Sigmoid colon (tissue), 7 donors: Measurements from ENCODE around the gene MRPL27. TPM values are rescaled to one million over a fixed set of nuclear protein-coding genes. Genes with fewer than 3 reads are reported as not detected.

Experiments used
- DNase-seq: peaks from one replicate; pipeline ENCODE4 v3.0.0-alpha.2; 2019
- H3K27ac ChIP-seq, 4 donors: fragments of 200-600 bp; sonication (generic); one replicate each; pipeline ENCODE4 v1.5.1; 2016 to 2019; ENCODE audit warnings: mild to moderate bottlenecking in 1 of 4
- H3K27me3 ChIP-seq, 3 donors: fragments of 200-600 bp; sonication (generic); one replicate each; pipeline ENCODE4 v1.5.1; 2019; ENCODE audit warnings: mild to moderate bottlenecking in 1 of 3
- H3K36me3 ChIP-seq, 4 donors: fragments of 200-600 bp; sonication (generic); one replicate each; pipeline ENCODE4 v1.5.1; 2016 to 2019
- H3K4me1 ChIP-seq, 4 donors: fragments of 200-600 bp; sonication (generic); one replicate each; pipeline ENCODE4 v1.5.1; 2017 to 2019
- H3K4me3 ChIP-seq, 4 donors: fragments of 200-600 bp; sonication (generic); one replicate each; pipeline ENCODE4 v1.5.1; 2017 to 2019; ENCODE audit warnings: mild to moderate bottlenecking in 2 of 4, moderate library complexity in 1 of 4
- H3K9me3 ChIP-seq, 4 donors: fragments of 200-600 bp in 3 of 4; sonication (generic) in 3 of 4; one replicate each; pipeline versions ENCODE4 v1.5.1 to v1.6.1; 2013 to 2019
- EP300 ChIP-seq, 4 donors: sonication (generic); formaldehyde crosslinking; IDR thresholded peaks; one replicate each; pipeline ENCODE4 v1.6.1; 2017; ENCODE audit warnings: antibody characterized with exemption in 4 of 4
- POLR2A ChIP-seq, 2 donors: fragments of 450-650 bp; IDR thresholded peaks; one replicate each; pipeline ENCODE4 v1.6.1; 2016; ENCODE audit warnings: antibody characterized with exemption in 2 of 2, mild to moderate bottlenecking in 2 of 2, moderate library complexity in 2 of 2
- POLR2AphosphoS5 ChIP-seq, 4 donors: sonication (generic); formaldehyde crosslinking; IDR thresholded peaks; one replicate each; pipeline ENCODE4 v1.6.1; 2017; ENCODE audit warnings: antibody characterized with exemption in 4 of 4
- WGBS, 2 donors: extraction: QIAGEN DNeasy Blood & Tissue Kit; methylation state at CpG; one replicate each; pipeline ENCODE4 v1.1.7; 2013; 5-methylcytosine and 5-hydroxymethylcytosine counted together
- intact Hi-C: fragments of 100-400 bp; cut with DNase I; formaldehyde crosslinking; loops from one replicate; pipeline ENCODE4 v1.15.1; 2023
- polyA plus RNA-seq, 3 donors: library from polyadenylated mRNA; stranded (reverse); fragments of 200-250 nt; gene quantifications; one replicate each; pipeline ENCODE4 v1.2.3, GENCODE V29; 2013
- total RNA-seq, 4 donors: library from RNA; depleted of rRNA; stranded (reverse); fragments of >200 nt; gene quantifications; one replicate each; pipeline ENCODE4 v1.1.0, GENCODE V29; 2016
- TF ChIP-seq, protein P1 (sequence below), 4 experiments: fragments of 450-650 bp in 3 of 4; fragments of 200-600 bp in 1 of 4; IDR thresholded peaks; one replicate each; pipeline ENCODE4 v1.5.1; 2016 to 2019; ENCODE audit warnings: antibody characterized with exemption in 4 of 4, mild to moderate bottlenecking in 3 of 4, moderate library complexity in 2 of 4
- donor health status: healthy with polysubstance abuse.
- donor health status: Bipolar disorder and iron deficiency.
- donor health status: healthy.

The MRPL27 gene
- total and polyA plus RNA-seq, 7 donors = 64.0 to 234 (median 94.6) TPM

DNA sequence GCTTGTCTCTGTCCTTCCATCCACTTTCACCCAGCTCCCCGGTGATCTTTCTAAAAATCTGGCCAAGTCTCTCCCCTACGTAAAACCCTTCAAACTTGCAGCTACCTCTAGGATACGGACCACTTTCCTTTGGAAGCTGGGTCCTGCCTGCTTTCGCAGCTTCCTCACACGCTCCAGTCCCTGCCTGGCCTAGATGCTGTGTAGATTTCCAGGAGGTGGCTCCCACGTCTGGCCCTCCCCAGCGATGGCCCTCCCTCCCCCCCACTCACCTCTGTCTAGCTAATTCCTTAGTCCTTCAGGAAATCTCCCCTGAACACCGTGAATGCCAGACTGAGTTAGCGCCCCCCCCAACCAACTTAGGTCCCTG is 24.9 kb upstream of the MRPL27 start:
- no peaks in the 10 kb centered on the region for H3K9me3 ChIP-seq
- no peak for DNase-seq
- H3K27ac ChIP-seq = peak overlapping the region in 2 of 4 donors; percentile 80 to 81
- peak overlapping the region; percentile 68 to 97 (median 78) for H3K4me3 ChIP-seq
- intact Hi-C loops = no loop called here
- no peaks in the 10 kb centered on the region for H3K27me3 ChIP-seq
- H3K36me3 ChIP-seq = peaks cover 0 to 21% (median 17%) of the 10 kb centered on the region in 4 donors
- WGBS, 2 donors = 65 to 70% methylated on average over 9 of the region's 9 CpGs
- peaks cover 0 to 28% (median 24%) of the 10 kb centered on the region in 4 donors for H3K4me1 ChIP-seq
- TF ChIP-seq EP300 (IDR thresholded peaks at IDR 0.05) (no peak), POLR2AphosphoS5 (IDR thresholded peaks at IDR 0.05) (no peak)

DNA sequence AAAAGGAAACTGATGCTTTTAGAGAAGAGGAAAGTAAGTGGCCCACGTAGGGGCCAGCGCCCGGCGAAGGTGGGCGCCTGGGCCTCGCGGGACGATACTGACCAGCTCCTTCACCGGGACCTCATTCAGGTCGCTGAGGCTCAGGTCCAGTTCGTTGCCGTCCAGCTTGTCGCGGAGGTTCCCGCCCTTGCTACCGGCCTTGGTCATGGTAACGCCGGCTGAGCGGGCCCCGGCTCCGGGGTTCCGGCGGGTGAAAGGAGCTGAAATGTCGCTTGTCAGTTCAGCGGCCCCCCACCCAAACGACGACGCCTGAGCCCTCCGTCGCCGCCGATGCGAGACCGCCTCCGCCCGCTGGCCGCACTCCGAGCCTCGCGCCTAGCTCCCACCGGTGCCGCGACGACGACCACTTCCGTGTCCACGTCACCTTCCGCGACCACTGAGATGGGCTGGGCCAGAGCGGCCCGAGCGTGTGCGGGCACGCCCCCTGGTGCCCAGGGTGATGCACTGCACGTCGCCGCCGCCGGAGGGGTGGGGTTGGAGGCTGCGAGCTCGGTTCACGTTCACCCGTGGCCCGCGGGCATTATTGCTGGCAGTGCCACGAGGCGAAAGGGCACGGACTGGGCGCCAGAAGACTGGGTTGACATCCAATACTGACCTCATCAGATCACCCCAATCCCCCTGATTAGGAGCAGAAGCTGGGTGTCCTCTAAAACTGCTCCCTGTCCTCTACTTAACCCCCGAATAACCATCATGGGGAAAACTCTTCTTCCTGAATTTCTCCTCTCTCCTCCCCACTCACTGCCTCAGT is 24.3 kb upstream of the MRPL27 start, which contains the start of gene LRRC59:
LRRC59 (minus strand) TSS at position 413 of the 808 bp plus-strand sequence; CDS start at position 207, 206 bp downstream.
- Histone ChIP-seq H3K27me3 (no peaks in the 10 kb centered on the region), H3K4me3 (peak within 1 kb of the TSS; percentile 68 to 97 (median 78)), H3K27ac (peak within 1 kb of the TSS; percentile 80 to 82 (median 82)), H3K9me3 (no peaks in the 10 kb centered on the region), H3K36me3 (peaks cover 0 to 27% (median 23%) of the 10 kb centered on the region in 4 donors), H3K4me1 (peaks cover 0 to 28% (median 24%) of the 10 kb centered on the region in 4 donors)
- intact Hi-C loops = no loop called here
- 0 to 1% methylated on average over 70 of the region's 70 CpGs for WGBS, 2 donors
- TF ChIP-seq POLR2A (IDR thresholded peaks at IDR 0.05) (peak; percentile 60 to 67), POLR2AphosphoS5 (IDR thresholded peaks at IDR 0.05) (peak; percentile 86 to 96 (median 92)), EP300 (IDR thresholded peaks at IDR 0.05) (no peak)
- TF ChIP-seq, protein P1, sequence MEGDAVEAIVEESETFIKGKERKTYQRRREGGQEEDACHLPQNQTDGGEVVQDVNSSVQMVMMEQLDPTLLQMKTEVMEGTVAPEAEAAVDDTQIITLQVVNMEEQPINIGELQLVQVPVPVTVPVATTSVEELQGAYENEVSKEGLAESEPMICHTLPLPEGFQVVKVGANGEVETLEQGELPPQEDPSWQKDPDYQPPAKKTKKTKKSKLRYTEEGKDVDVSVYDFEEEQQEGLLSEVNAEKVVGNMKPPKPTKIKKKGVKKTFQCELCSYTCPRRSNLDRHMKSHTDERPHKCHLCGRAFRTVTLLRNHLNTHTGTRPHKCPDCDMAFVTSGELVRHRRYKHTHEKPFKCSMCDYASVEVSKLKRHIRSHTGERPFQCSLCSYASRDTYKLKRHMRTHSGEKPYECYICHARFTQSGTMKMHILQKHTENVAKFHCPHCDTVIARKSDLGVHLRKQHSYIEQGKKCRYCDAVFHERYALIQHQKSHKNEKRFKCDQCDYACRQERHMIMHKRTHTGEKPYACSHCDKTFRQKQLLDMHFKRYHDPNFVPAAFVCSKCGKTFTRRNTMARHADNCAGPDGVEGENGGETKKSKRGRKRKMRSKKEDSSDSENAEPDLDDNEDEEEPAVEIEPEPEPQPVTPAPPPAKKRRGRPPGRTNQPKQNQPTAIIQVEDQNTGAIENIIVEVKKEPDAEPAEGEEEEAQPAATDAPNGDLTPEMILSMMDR (IDR thresholded peaks at IDR 0.05) = peak; percentile 91 to 95 (median 92)
- peak; percentile 93 for DNase-seq

DNA sequence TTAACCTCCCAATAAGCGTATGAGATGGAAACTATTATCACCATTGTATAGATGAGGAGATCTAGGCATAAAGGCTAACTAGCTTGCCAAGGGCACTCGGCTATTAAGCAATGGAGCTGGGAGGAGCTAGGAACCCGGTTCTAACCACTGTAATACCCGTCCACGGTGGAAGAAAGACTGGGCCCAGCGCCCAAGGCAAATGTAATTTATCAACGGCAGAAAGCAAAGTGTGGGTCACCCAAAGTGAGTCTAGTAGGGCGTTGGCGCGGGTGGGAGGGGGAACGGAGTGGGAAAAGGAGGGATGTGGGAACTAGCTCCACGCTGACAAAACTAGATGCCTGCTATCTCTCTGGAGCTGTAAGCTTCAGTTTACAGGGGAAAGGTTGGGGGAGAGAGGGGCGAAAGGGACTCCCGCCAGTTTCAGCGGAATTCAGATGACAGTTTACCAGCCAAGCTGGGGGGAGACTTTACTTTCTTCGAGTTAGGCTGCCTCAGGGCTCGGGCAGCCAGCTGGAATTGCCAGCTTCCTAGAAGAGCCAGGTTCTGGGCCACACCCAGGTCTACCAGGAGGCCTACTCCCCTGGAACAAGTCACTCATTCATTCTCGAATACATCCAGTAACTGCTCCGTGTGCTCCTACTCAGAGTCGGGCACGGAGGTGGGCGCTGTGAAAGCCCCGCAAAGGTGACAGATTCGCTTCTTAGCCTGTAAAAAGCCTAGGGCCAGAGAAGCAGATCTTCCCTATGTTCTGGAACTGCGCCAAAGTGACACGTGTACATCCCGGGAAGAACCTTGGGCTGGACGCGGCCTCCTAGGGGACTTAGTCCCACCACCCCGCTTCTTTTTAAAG is 23.5 kb upstream of the MRPL27 start:
- 2 to 14% methylated on average over 30 of the region's 30 CpGs for WGBS, 2 donors
- peak; percentile 69 for DNase-seq
- Histone ChIP-seq H3K36me3 (peaks cover 6 to 35% (median 31%) of the 10 kb centered on the region in 4 donors), H3K27ac (peak overlapping the region; percentile 80 to 82 (median 82)), H3K9me3 (no peaks in the 10 kb centered on the region), H3K4me1 (peaks cover 0 to 28% (median 24%) of the 10 kb centered on the region in 4 donors), H3K4me3 (peak overlapping the region; percentile 68 to 97 (median 78)), H3K27me3 (no peaks in the 10 kb centered on the region)
- intact Hi-C loops = no loop called here
- TF ChIP-seq, protein P1 (IDR thresholded peaks at IDR 0.05) = no peak
- TF ChIP-seq POLR2AphosphoS5 (IDR thresholded peaks at IDR 0.05) = no peak
- TF ChIP-seq POLR2A (IDR thresholded peaks at IDR 0.05) = no peak
- TF ChIP-seq EP300 (IDR thresholded peaks at IDR 0.05) = no peak

DNA sequence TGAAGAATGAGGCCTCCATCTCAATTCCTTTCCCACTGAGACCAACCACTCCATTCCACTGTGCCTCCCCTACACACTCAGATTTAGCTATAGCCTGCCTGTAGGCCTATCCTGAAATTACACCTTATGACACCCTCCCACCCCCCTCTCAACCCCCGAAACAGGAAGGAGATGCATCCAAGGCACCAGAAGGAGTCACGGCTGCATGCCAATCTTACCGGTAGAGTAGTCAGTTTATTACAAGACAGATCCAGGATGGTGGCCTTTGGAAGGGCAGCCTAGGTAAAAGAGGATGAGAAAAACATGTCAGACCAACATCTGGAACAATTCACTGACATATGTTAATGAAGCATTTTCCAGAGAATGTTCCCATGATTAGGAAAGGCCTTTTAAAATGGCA is 21.7 kb upstream of the MRPL27 start:
- H3K4me3 ChIP-seq = no peak overlapping the region
- peaks cover 0 to 28% (median 24%) of the 10 kb centered on the region in 4 donors for H3K4me1 ChIP-seq
- no peaks in the 10 kb centered on the region for H3K9me3 ChIP-seq
- intact Hi-C loops = no loop called here
- H3K27ac ChIP-seq = no peak overlapping the region
- no peak for DNase-seq
- TF ChIP-seq, protein P1 (IDR thresholded peaks at IDR 0.05) = no peak
- TF ChIP-seq EP300 (IDR thresholded peaks at IDR 0.05) (no peak), POLR2A (IDR thresholded peaks at IDR 0.05) (no peak), POLR2AphosphoS5 (IDR thresholded peaks at IDR 0.05) (no peak)
- no peaks in the 10 kb centered on the region for H3K27me3 ChIP-seq
- H3K36me3 ChIP-seq = peaks cover 12 to 53% (median 47%) of the 10 kb centered on the region in 4 donors
- 12 to 33% methylated on average over 3 of the region's 3 CpGs for WGBS, 2 donors
